SK-MEL-5 (cell line): ENCODE measurements around the gene DDX31. TPM values are rescaled to one million over a fixed set of nuclear protein-coding genes. Genes with fewer than 3 reads are reported as not detected.
"Not testable (repeated sequence)": the region's sequence is repeated elsewhere in the genome, so short reads cannot be mapped to it uniquely, and the experiment has no call there.

Source experiments
- DNase-seq: peaks from one replicate; pipeline ENCODE4 v3.0.0-alpha.2; 2016; ENCODE audit warnings: low read depth, low spot score
- in situ Hi-C: cut with HindIII; loops from 2 replicates; pipeline ENCODE4 v1.10.0; 2016; ENCODE audit warnings: low sequenced_read_pairs, high pct_unique_total_duplicates, low pct_unique_long_range_greater_than_20kb
- total RNA-seq: library from RNA; depleted of rRNA; stranded (reverse); fragments of >200 nt; shearing (Covaris generic); gene quantifications from 2 replicates; pipeline ENCODE4 v1.2.3, GENCODE V29; 2014

The DDX31 gene
- total RNA-seq, 1 experiment from 2014 or later, result 31.6 TPM

GRCh38 chr9:132575005-132575609 lies 94.7 kb downstream of the DDX31 start:
- DNase-seq, result peak; percentile 83
- in situ Hi-C loops, result no loop called here

DNA sequence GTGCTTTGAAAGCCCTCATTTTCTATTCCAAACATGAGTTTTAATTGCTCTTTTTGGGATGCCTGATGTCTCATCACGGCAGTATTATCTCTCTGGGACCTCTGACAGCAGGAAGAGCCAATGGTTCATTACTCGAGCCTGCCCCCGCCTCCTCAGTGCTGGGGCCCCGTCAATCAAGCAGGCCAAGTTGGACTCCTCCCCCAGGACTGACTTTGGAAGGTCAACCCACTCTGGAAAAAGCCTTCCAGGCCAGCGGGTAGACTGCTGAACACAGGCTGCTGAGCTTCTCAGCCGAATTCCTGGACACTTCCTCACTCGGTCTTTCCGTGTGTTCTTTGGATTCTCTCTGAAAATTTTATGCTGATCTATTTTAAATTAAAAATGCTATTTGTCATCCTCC lies 96.9 kb downstream of the DDX31 start:
- in situ Hi-C loops, result no loop called here
- peak; percentile 67 for DNase-seq

GRCh38 chr9:132571806-132572600 lies 97.8 kb downstream of the DDX31 start:
- no peak for DNase-seq
- in situ Hi-C loops, result no loop called here

- DNase-seq, in situ Hi-C loops: not testable (repeated sequence)
Observed at GRCh38 chr9:132568787-132569186, 101.0 kb downstream of the DDX31 start.

- in situ Hi-C loops, result no loop called here
- DNase-seq, result no peak
Observed at GRCh38 chr9:132564526-132564925, 105.3 kb downstream of the DDX31 start.

GRCh38 chr9:132562306-132562573 lies 107.5 kb downstream of the DDX31 start:
- in situ Hi-C loops, result no loop called here
- no peak for DNase-seq

- in situ Hi-C loops, result no loop called here
- no peak for DNase-seq
Observed at GRCh38 chr9:132560616-132561202, 109.1 kb downstream of the DDX31 start.

DNA sequence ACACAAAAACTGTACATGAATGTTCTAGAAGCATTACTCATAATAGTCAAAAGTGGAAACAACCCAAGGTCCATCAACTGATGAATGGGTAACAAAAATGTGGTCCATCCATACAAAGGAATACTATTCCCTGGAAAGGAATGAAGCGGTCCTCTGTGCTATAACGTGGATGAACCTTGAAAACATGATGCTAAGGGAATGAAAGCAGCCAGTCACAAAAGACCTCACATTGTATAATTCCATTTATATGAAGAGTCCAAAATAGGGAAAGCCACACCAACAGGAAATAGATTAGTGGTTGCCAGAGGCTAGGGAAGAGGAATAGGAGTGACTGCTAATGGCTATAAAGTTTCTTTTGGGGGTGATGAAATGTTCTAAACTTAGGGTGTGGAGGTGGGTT lies 110.1 kb downstream of the DDX31 start:
- DNase-seq, result peak; percentile 66
- in situ Hi-C loops, result no loop called here

- in situ Hi-C loops, result no loop called here
- DNase-seq, result no peak
Observed at GRCh38 chr9:132557159-132557558, 112.6 kb downstream of the DDX31 start.

- in situ Hi-C loops, result no loop called here
- DNase-seq, result no peak
Observed at GRCh38 chr9:132556714-132557113, 113.1 kb downstream of the DDX31 start.

DNA sequence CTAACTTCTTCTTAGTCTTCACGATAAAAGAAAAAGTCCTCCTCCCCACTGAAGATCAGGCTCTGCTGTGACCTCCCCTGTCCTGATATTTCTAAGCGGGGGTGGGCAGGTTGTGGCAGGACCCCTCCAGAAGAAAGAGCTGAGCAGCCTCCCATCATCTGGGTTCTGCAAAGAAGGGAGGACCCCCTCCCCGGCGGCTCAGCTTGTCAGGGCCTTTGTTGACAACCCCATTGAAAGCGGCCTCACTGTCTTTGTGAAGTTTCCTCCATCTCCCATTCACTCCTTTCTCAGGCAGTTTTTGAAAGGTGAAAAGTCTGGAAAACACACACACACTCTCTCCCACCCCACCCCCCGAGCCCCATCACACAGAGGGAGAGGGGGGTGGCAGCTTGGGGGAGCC lies 113.5 kb downstream of the DDX31 start:
- in situ Hi-C loops, result no loop called here
- no peak for DNase-seq

GRCh38 chr9:132555528-132555927 lies 114.3 kb downstream of the DDX31 start:
- in situ Hi-C loops, result no loop called here
- no peak for DNase-seq

DNA sequence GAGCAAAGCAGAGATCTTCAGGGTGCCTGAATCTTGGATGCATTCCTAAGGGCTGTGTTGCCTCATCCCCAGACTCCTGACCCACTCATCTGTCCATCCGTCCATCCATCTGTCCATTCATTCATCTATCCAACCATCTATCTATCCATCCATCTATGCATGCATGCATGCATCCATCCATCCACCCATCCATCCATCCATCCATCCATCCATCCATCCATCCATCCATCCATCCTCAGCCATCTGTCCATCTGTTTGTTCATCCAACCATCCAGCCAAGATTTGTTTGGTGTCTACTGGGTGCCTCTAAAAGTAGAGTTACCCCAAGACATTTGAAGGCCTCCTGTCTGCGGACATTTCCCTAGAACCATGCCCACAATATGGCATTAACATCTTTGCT lies 115.0 kb downstream of the DDX31 start:
- in situ Hi-C loops, result no loop called here
- no peak for DNase-seq

DNA sequence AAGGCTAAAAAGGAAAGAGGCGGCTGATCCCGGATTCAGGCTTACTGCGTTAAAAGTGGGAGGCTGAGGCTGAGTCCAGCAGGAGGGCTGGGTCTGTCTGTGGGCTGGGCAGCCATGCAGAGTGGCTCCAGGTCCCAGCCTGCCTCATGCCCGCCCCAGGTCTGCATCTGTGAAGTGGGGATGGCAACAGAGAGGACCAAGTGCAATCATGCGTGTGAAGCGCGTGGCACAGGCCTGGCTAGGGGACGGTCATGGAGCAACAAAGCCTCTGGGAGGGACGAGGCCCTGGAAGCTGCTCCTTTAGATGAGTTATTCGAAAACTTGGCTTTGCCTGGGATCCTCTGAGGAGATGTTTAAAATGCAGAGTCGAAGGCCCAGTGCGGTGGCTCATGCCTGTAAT lies 117.7 kb downstream of the DDX31 start:
- in situ Hi-C loops, result no loop called here
- no peak for DNase-seq

DNA sequence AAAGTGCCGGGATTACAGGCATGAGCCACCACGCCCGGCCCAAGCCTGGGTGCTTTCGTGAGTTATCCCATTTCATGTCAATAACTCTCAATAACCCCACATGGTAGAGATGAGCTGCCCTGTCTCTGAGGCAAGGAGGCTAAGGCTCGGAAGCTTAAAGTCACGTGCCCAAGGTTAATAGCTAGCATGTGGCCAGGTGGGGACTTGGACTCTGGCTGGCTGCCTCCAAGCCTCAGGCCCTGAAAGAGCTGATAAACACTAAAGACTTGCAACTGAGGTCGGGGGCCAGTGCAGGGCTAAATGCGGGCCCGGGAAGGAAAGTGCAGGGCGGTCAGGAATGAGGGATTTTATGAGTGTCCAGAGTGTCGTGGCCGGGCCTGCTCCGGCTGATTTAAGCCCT lies 118.2 kb downstream of the DDX31 start:
- in situ Hi-C loops, result no loop called here
- DNase-seq, result no peak

DNA sequence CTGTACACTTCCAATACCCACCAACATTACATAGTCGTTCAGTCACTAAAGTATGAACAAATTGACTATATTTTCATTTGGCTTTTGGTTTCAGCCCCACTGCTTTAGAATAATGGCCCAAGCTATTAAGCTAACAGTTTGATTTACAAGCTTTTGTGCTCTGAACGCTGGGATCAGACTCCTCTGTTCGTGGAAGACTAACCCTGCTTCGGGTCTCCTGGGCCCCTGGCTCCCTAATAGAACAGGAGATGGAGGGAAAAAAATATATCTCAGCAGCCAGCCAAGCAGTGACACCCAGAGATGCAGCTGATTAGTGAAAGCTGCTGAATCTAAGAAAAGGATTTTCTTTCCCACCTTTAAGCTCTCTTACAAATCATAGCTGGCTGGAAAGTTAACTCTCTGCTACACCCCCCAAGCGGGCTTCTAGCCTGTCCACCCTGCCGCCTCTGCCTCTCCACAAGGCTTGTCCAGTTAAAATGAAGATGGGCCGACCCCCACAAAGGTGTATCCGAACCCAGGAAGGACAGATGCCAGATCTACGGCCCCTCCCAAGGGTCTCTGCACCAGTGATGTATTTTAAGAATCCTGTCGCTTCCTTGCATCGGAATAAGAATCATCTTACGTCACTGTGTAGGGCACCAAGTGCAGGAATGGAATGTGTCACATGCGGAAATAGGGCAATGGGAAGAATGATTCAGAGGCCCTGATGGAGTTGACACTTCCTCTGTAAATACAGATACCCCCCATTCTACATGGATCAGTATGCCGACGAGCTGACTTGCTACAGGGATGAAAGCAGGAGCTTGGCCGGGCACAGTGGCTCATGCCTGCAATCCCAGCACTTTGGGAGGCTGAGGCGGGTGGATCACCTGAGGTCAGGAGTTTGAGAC lies 120.8 kb downstream of the DDX31 start:
- DNase-seq, result no peak
- in situ Hi-C loops, result no loop called here

GRCh38 chr9:132547976-132548730 lies 121.6 kb downstream of the DDX31 start:
- no peak for DNase-seq
- in situ Hi-C loops, result no loop called here

DNA sequence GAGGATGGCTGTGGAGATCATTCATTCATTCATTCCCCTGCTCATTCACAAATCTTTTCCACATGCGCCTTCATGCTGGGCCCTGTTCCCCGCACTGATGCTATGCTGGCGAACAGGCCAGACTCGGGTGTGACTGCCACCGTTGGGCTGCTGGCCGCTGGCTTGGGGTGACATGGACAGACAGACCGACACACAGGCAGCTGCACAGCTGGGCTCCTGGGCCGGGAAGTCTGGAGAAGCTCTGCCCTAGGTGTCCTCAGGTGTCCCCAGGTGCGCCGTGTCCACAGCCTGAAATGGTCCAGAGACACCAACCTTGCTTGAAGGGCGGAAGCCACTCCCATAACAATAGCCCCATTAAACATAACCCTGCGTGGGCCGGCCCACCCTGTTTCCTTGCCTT lies 122.3 kb downstream of the DDX31 start:
- in situ Hi-C loops, result no loop called here
- no peak for DNase-seq
